ENCODE results near the gene COL23A1.

The COL23A1 gene

GRCh38 chr5:178391480-178391879 lies 198.7 kb downstream of the COL23A1 start:
- no peak for DNase-seq (ENCODE audit: low spot score)

- DNase-seq (ENCODE audit: low spot score) = no peak
Measured at GRCh38 chr5:178389796-178390195, 200.4 kb downstream of the COL23A1 start.

GRCh38 chr5:178389026-178389729 lies 201.0 kb downstream of the COL23A1 start:
- DNase-seq (ENCODE audit: low spot score) = no peak

GRCh38 chr5:178388386-178389025 lies 201.7 kb downstream of the COL23A1 start:
- DNase-seq (ENCODE audit: low spot score) = no peak

- no peak for DNase-seq (ENCODE audit: low spot score)
Measured at GRCh38 chr5:178387856-178388190, 202.4 kb downstream of the COL23A1 start.

GRCh38 chr5:178387061-178387855 lies 202.9 kb downstream of the COL23A1 start:
- no peak for DNase-seq (ENCODE audit: low spot score)

GRCh38 chr5:178386336-178386931 lies 203.8 kb downstream of the COL23A1 start:
- DNase-seq (ENCODE audit: low spot score) = no peak

- no peak for DNase-seq (ENCODE audit: low spot score)
Measured at GRCh38 chr5:178385496-178385890, 204.7 kb downstream of the COL23A1 start.

GRCh38 chr5:178384816-178385495 lies 205.2 kb downstream of the COL23A1 start:
- no peak for DNase-seq (ENCODE audit: low spot score)

- no peak for DNase-seq (ENCODE audit: low spot score)
Measured at GRCh38 chr5:178383919-178384815, 206.0 kb downstream of the COL23A1 start.

- no peak for DNase-seq (ENCODE audit: low spot score)
Measured at GRCh38 chr5:178383301-178383918, 206.8 kb downstream of the COL23A1 start.

GRCh38 chr5:178382754-178383164 lies 207.4 kb downstream of the COL23A1 start:
- DNase-seq (ENCODE audit: low spot score) = no peak

GRCh38 chr5:178381921-178382695 lies 208.1 kb downstream of the COL23A1 start:
- no peak for DNase-seq (ENCODE audit: low spot score)

GRCh38 chr5:178381206-178381605 lies 209.0 kb downstream of the COL23A1 start:
- no peak for DNase-seq (ENCODE audit: low spot score)

GRCh38 chr5:178380541-178381074 lies 209.6 kb downstream of the COL23A1 start:
- no peak for DNase-seq (ENCODE audit: low spot score)

- no peak for DNase-seq (ENCODE audit: low spot score)
Measured at GRCh38 chr5:178380086-178380485, 210.1 kb downstream of the COL23A1 start.

- no peak for DNase-seq (ENCODE audit: low spot score)
Measured at GRCh38 chr5:178378527-178379484, 211.4 kb downstream of the COL23A1 start.

- DNase-seq (ENCODE audit: low spot score) = no peak
Measured at GRCh38 chr5:178377583-178378270, 212.5 kb downstream of the COL23A1 start.

Data from activated CD4-positive, alpha-beta T cell treated with anti-CD3 and anti-CD28 coated beads, Interleukin-2, Interleukin-4, amounts not matched to agents 100 ng/mL and 50 ng/mL, durations not matched to agents 16 hours and 8 hours (primary cell).